Activated T-cell treated with anti-CD3 and anti-CD28 coated beads for 48 hours (primary cell): Measurements from ENCODE around the gene HMG20A.
"Not testable (repeated sequence)": the region's sequence is repeated elsewhere in the genome, so short reads cannot be mapped to it uniquely, and the experiment has no call there.

Experiments used
- DNase-seq: peaks from one replicate; pipeline ENCODE4 v3.0.0-alpha.2; 2020; ENCODE audit warnings: low read depth

HMG20A gene

DNA sequence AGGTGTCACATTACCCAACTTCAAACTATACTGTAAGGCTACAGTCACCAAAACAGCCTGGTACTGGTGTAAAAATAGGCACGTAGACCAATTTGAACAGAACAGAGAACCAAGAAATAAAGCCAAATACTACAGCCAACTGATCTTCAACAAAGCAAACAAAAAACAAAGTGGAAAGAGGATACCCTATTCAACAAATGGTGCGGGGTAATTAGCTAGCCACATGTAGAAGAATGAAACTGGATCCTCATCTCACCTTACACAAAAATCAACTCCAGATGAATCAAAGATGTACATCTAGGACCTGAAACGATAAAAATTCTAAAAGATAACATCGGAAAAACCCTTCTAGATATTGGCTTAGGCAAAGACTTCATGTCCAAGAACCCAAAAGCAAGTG, 13.8 kb upstream of the HMG20A start:
- no peak for DNase-seq

DNA sequence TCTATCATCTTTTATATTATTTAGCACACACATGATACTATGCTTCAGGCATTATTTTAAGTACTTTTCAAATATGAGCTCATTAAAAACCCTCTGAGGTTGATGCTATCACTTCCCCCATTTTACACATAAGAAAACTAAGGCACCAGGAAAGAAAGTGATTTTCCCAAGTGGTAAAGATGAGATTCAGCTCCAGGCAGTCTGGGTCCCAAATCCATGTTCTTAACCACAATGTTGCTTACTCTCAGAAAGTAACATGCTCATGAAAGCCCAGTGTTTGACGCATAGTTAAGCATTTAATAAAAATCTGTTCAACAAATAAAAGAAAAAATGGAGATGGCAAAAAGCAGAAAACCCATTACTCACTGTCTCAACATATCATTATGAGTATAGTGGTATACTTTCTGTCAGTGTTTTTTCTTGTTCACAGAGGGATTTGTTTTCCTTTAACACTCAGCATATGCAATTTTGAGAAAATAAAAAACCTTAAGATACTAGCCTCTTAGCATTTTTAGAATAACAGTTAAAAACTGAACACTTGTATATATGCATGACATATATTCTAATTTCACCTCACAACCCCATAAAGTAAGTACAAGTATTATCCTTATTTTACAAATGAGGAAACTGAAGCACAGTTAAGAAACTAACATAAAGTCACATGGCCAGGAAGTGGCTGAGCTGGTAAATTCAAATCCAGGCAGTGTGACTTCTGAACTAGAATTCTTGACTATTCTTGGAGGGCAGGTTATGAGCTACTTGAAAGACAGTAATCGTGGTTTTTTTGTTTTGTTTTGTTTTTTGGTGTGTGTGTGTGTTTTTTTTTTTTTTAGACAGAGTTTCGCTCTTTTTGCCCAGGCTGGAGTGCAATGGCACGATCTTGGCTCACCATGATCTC, 11.2 kb upstream of the HMG20A start:
- DNase-seq: no peak

DNA sequence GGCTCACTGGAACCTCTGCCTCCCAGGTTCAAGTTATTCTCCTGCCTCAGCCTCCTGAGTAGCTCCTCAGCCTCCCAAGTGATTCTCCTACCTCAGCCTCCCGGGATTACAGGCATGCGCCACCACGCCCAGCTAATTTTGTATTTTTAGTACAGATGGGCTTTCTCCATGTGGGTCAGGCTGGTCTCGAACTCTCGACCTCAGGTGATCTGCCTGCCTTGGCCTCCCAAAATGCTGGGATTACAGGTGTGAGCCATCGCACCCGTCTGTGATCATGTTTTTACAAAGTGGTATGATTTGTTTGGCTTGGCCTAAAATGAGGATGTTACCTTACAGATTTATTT, 10.6 kb upstream of the HMG20A start:
- DNase-seq: not testable (repeated sequence)

DNA sequence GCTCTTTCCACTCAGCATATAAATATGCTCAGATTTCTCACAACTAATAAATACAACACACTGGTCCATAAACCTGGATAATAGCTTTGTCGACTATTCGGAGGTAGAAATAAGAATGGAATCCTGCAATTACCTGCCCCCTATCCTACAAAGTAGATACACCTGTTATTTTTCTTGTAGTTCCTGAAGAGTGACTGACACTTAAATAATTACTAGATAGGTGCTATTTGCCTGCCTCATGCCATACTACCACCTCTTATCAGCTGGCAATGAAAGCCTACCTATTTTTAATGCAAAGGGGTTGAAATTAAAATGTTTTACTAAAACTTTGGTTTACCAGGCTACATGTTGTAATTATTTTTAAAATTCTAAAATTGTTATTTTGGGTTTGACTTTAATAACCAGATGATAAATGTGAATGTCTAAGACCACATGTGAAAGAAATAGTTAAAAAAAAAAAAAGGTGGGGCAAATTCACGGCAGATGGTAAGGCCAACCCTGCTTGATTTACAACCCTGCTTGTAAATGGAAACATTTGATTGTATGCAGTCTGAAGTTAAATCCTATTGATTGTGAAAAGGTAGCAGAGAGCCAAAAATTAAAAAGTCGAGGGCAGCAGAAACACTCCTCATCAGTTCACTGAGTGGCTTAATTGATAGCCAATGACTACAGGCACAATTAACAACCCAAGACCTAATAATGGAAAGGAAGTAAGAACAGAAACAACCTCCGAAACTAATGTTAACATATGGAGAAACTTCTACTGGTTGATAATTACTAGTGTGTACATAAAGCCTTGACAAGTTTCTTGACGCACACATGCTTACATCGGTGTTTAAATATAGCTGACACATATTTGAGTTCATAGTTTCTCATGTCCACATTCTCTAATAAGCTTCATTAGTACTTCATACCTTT, 9.7 kb upstream of the HMG20A start:
- no peak for DNase-seq

DNA sequence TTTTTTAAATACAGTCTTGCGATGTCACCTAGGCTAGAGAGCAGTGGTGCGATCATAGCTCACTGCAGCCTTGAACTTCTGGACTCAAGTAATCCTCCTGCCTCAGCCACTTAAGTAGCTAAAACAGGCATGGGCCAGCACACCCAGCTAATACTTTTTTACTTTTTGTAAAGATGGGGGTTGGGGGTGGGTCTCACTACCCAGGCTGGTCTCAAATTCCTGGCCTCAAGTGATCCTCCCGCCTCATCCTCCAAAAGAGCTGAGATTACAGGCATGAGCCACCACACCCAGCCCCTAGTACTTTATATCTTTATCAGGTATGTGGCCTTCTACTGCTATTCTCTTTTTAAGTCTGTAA, 9.1 kb upstream of the HMG20A start:
- no peak for DNase-seq

DNA sequence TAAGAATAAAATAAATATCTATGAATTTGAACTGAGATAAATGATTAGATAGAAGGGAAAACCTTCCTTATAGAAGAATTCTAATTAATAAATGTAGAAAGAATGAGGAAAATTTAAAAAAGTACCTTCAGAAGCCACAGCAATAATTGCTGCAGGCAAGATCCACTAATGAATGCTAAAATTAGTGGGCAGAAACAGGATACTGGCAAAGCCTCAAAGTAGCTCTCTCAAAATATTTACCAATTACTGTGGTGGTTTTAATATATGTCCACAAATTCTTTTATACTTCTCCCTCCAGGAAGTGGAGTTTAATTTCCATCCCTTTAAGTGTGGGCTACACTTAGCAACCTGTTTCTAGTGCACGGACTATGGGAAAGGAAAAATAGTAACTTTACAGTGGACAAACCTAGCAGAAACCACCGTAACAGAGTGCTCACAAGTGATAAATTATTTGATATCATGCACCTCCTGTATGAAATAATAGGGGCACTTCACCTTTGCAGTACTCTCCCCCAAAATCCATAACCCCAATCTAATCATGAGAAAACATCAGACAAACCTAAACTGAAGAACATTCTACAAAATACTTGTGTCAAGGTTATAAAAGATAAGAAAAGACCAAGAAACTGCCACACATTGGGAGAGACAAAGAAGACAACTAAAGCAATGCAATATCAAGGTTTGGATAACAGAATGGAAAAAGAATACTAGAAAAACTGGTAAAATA, 7.6 kb upstream of the HMG20A start:
- no peak for DNase-seq

DNA sequence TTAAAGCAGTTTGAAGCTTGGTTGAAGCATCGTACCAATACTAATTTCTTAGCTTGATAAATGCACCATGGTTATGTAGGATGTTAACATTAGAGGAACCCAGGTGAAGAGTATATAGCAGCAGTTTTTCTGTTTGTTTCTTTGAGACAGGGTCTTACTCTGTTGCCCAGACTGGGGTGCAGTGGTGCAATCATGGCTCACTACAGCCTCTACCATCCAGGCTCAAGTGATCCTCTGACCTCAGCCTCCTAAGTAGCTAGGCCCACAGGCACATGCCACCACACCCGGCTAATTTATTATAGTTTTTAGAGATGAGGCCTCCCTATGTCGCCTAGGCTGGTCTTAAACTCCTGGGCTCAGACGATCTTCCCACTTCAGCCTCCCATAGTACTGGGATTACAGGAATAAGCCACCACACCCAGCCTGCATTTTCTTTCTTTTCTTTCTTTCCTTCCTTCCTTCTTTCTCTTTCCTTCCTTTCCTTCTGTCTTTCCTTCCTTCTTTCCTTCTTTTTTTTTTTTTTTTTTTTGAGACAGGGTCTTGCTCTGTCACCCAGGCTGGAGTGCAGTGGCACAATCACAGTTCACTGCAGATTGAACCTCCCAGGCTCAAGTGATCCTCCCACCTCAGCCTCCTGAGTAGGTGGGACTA, 6.9 kb upstream of the HMG20A start:
- no peak for DNase-seq

DNA sequence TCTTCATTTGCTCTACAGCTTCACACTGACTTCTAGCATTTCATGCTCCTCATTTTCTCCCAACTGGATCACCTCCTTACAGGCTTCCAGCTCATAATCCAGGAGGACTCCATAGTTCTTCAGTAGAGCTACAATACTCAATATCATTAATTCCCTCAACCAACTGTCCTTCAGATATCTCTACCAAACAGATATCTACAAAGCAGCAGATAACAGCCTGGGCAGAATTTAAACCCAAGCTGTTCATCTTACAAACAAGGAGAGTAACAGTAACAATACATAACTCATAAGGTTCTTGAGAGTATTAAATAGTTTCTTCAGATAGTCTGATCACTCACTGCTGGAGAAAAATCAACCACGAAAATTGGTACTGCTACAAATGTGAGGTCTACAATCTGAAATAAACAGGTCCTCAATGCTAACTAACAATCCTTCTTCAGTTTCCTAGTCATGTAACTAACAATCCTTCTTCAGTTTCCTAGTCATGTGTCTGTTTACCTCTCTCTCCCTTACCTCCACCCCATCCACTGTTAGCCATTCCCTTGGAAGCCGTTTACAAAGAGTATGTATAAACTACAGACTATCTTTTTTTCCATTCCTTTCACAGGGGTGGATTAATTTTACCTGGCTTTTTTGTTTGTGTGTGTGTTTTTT, 5.8 kb upstream of the HMG20A start:
- DNase-seq: no peak

DNA sequence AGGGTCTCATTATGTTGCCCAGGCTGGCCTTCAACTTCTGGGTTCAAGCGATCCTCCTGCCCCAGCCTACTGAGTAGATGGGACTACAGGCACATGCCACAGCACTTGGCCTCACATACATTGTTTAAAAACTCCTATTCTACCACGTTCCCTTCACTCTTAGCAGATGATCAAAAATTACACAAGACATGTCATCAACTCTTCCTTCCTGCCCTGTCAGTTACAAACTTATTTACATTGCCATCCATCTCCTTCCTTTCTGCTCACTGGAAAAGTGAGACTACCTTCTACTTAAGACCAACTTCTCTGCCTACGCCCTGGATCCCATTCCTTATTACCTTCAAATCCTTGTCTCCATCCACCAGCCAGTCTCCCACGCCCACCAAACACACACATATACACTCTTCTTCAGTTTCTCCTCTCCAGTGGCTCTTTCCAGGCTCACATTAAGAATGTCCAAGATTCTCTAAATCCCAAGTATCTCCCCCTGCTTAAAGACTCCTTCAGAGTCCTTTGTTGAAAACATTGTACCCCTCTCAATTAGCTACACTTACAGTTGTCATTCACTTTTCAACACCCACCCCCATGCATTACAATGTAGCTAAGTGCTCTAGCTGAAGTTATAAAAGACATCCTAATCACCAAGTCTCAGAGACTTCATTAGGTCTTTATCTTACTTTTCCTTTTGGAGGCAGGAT, 5.1 kb upstream of the HMG20A start:
- no peak for DNase-seq

DNA sequence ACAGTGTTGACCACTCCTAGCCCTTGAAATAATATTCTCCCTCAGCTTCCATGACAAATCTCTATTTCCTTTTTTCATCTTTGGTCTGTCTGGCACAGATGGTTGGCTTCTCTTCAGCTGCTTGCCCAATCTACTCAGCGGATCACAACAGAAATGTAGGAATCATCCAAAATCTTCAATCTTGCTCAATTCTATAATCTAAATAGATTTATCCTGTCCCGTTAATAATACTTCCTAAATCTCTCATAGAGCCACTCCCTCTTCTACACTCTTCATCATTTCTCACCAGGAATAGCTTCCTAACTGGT, 4.6 kb upstream of the HMG20A start:
- DNase-seq: no peak

DNA sequence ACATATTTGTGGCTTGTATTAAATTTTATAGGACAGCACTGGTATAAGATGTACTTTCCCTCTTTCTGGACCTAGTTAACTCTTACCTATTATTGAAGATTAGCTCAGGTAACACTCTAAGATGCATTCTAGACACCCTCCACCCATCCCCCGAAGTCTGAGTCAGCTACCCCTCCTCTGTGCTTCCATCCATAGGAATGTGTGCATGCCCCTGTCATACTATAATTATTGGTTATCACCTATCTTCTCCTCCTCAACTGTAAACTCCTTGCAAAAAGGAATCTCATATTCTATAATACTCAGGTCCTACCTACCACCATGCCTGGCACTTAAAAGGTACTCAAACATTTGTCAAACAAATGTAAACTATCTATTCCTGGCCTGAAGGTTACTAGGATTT, 3.7 kb upstream of the HMG20A start:
- no peak for DNase-seq

DNA sequence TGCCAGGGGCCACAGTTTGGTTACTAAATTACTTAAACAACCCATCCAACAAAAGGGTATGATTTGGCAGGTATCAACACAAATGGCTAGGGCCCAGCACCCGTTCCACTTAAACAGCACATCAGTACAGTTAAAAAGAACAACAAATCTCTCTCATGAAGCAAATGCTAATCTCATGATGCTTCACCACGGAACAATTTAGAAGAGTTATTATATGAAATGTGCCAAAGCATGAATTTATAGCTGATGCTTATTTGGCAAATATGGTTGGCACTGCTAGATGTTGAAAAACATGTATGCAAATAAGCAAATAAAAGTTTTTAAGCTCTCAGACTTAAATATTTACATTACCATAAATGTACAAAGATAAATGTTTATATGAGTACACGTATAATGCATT, 3.1 kb upstream of the HMG20A start:
- DNase-seq: no peak

DNA sequence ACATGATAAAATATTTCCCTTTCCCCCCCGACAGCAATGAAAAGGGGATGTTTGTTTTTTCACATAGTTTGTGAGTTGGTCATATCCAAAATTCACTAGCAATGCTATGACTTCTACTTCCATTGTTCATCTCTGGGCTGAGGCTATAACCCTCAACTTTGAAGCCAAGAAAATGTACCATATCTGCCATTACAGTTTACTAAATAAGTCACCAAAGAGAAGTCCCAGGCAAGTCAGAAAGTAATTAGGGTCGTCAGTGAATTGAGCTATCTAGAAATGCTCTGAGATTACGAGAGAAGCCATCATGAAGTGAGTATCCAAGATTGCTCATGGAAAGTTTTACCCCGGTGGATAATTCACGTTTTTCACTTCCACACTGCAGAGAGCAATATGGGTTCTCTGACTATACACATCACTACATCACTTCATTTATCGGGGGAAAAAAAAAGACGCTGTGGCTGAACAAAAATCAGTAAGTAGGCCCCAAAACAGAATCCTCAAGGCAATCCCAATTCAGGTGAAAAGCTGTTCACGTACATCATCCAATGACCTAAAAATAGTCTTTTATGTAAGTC, 2.2 kb upstream of the HMG20A start:
- DNase-seq: no peak

DNA sequence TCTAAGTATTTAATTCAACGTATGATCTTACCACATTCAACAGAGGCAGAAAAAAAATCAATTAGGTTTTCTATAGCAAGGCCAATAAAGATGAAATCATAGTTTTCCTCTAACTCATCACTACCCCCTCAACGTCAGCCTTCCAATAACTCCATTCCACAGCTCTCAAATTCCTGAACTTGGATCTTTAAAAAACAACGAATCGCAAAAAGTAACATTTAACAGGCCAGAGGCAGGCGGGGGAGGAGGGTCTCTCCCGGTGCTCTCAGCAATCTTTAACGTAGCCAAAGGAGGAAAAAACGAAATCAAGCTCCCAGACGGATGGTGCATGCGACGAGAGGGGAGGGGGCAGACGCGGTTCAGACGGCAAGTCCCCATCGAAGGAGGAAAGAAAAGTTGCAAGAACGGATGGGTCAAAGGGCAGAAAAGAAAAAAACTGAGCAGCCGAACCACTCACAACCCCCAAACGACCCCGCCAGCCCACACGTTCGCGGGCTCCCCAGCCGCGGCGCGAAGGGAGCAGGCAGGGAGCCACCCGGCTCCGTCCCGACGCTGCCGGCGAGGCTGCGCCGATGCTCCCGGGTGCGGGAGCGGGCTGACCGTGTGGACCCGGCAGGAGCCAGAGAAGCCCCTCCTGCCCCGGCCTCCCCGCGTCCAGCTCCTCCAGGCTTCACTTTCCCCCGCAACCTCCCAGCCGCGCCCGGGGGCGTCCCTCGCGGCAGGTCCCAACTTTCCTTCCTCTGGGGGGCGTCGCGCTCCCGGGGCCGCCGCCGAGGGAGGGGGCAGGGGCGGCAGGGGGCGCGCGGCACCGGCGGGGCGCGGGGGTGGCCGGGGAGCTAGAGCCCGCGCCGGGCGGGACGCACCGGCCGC, 1.5 kb upstream of the HMG20A start:
- peak; percentile 51 for DNase-seq

DNA sequence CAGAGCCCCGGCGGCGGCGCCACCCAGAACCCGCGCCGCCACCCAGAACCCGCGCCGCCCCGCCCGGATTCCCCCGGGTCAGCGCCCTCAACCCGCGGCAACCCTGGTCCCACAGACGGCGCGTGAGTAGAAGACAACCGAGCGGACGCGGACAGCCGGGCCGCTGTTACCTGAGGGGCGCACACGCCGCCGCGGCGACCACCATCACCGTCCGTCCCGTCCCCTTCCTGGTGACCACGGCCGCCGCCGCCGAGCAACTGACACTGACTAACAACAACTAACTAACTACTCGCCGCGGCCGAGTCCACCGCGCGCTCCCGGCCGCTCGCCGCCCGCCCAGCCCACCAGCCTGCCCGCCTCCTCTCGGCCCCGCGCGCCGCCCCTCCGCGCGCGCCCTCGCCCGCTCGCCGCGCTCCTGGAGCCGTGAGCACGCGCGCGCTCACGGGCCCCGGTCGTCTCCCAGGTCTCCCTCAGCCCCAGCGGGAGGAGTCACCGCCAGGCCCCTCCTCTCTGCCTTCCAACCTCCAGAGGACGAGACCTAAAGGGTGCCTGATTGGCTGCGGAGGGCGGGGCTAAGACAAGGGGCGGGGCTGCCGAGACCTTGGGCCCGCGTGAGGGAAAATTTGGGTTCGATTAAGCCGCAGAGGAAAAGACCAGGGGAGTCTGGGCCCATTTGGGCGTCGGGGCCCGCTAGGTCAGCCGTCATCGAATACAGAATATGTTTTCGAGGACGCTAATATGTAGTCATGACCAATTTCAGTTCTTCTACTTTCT, 665 bp upstream of the HMG20A start, which contains the start of gene PEAK1:
TSS of gene PEAK1 (minus strand) at position 269 of the 774 bp plus-strand sequence. CDS start 238,178 bp downstream, outside the sequence.
- peak; percentile 99 for DNase-seq

DNA sequence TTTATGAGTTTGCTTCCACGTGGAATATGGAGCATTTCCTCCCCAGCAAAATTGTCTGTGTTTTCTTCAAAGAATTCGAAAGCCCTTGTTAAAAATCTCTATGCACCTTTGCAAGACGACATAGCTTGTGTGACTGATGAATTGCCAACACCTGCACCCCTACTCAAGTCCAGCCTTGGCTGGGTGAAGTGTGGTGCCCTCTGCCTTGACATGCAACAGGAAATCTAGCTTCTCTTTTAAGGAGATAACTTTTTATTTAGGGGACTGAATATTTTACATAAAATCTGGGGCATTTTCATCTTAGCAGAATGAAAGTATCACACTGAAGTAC, 647 bp downstream of the HMG20A start:
- DNase-seq: no peak

DNA sequence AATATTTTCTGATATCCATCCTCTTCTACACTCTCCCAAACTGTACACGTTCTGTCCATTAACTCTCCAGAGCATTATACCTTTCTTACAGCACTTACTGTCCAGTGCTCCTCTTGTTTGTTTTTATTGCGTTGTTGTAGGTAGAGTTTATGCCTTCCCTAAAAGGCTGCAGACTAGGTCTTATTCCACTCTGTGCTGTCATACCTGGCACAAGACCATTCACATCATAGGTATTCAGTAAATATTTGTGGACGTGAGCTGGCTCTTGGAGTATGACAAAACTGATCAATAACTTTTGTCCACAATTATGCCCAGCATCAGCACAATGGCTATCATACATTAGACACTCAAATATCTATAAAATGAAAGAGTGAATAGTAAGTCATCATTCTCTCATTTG, 4.4 kb downstream of the HMG20A start:
- no peak for DNase-seq

DNA sequence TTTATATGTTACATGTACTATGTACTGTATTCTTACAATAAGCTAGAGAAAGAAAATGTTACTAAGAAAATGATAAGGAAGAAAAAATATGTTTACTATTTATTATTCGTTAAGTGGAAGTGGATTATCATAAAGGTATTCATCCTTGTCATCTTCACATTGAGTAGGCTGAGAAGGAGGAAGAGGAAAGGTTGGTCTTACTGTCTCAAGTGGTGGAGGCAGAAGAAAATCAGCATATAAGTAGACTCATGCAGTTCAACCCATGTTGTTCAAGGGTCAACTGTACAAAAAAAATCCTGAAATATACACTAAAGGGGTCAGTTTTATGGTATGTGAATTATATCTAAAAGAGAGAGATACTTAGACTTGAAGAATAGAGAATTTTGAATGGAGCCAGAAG, 5.7 kb downstream of the HMG20A start:
- DNase-seq: no peak

DNA sequence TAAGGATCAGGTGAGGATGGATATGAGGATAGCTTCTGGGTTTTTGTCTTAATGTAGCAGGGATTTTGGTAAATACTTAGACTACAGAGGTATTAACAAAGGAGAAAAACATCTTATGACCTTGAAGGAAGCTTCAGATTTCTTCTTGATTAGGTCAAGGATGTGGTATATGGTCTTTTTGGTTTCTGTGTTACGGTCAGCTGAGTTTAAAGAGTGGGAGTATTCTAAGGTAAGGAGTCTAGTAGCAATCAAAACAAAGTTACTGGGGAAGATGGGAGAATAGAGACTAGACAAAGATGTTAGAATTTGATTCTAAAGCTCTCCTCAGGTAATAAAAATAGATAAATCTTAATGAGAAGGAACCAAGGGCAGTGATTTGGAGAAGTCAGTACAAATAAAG, 6.2 kb downstream of the HMG20A start:
- no peak for DNase-seq
